ENCODE measurements around the gene PPARD.
A peak's percentile ranks its signal among the peaks of the same experiment; 100 is the strongest.

PPARD gene

DNA sequence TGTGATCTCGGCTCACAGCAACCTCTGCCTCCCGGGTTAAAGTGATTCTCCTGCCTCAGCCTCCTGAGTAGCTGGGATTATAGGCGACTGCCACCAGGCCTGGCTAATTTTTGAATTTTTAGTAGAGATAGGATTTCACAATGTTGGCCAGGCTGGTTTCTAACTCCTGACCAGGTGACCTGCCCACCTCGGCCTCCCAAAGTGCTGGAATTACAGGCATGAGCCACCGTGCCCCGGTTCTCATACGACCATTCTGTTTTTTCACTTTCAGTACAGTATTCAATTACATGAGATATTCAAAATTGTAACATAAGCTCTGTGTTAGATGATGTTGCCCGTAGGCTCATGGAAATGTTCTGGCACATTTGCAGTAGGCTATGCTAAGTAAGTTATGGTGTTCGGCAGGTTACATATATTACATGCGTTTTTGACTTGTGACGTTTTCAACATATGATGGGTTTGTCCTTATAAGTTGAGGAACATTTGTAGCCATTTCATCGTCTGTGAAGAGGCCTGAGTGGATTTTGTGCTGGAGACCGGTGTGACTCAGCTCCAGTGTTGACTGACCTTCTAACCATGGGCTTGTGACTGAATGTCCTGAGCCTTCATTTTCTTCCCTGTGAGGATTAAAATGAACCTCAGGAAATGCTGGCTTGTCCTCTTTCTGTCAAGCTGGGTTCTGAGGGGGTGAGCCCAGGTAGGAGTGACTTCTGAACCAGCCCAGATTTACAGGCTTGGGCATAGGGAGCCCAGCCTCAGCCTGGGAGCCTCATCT lies 12.2 kb downstream of the PPARD start:
- DNase-seq (ENCODE audit: low read depth in 2 of 3, low spot score in 1 of 3), result no peak

DNA sequence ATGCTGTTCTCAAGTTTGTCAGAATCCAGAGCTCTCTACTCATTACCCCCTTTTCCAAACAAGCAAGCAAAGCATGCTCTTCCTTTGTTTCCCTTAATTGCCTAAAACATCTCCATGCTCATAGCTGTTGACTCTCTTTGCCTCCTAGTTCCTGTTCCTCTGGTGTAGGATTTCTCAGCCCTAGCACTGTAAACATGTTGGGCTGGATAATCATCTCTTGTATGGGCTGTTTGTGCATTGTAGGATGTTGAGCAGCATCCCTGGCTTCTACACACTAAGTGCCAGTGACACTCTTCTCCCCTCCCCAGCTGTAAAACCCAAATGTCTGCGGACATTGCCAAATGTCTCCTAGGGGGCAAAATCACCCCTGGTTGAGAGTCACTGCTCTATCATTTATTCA lies 14.0 kb downstream of the PPARD start:
- DNase-seq (ENCODE audit: low read depth in 2 of 3, low spot score in 1 of 3), result no peak

DNA sequence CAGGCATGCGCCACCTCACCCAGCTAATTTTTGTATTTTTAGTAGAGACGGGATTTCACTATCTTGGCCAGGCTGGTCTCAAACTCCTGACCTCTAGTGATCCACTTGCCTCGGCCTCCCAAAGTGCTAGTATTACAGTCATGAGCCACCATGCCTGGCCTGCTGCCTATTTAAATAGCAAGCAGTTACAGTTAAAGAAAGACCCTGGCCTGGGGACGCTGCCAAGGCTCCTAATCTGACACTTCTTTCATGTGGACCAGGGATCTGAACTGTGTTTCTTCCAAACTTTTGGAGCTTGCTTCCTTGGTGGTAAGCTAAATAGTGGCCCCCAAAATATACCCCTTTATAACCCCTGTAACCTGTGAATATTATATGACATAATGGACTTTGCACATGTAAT lies 15.3 kb downstream of the PPARD start:
- DNase-seq (ENCODE audit: low read depth in 2 of 3, low spot score in 1 of 3), result no peak

DNA sequence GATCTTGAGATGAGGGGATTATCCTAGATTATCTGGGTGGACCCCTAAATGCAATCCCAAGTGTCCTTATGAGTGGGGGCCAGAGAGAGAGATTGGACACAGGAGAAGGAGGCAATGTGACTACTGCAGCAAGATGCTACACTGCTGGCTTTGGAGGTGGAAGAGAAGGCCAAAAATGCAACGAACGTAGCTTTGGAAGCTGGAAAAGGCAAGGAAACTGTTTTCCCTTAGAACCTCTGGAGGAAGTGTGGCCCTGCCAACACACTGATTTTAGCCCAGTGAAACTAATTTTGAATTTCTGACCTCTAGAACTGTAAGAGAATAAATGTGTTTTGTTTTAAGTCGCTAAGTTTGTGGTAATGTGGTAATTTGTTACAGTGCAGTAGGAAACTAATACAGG lies 15.7 kb downstream of the PPARD start:
- DNase-seq (ENCODE audit: low read depth in 2 of 3, low spot score in 1 of 3), result no peak

DNA sequence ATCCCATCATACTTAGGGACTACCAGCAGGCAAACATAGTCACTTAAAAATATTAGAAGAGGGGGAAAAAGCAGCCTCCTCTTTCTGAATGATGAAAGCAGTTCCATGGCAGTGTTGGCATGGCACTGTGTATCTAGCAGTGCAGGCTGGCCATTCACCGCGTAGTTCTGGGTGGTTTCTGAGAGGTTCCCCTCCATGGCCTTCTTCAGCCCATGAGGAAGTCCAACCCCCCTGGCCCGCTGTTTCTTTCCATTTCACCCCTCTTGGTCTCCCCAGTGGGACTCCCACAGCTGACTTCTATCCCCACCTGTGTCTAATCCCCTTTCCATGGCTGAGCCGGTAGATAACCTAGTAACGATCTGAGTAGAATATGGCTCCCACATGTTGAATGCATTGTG lies 17.0 kb downstream of the PPARD start:
- no peak for DNase-seq (ENCODE audit: low read depth in 2 of 3, low spot score in 1 of 3)

DNA sequence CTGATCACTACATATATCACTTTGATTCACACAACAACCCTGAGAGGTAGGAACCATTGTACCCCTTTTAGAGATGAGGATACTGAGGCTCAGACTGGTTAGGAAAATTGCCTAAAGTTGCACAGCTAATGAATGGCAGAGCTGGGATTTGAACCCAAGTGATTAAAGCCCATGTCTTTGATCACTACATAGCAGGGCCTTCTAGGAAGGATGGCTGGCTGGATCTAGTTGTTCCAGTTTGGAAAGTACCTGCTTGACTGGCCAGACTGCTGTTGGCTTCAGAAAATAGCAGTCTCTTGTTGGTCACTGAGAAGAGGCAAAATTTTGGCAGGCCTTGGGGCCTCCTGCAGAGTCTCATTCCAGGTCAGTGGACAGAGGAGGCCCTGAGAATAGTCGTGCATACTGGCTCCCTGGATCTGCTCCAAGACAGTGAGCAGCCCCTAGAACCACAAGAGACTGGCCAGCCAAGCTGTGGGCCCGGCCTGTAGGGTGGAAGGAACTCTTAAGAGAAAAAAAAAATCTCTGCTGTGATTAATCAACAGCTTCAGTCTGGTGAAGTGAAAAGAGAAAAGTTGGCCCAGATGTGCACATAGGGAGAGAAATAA lies 17.5 kb downstream of the PPARD start:
- no peak for DNase-seq (ENCODE audit: low read depth in 2 of 3, low spot score in 1 of 3)

DNA sequence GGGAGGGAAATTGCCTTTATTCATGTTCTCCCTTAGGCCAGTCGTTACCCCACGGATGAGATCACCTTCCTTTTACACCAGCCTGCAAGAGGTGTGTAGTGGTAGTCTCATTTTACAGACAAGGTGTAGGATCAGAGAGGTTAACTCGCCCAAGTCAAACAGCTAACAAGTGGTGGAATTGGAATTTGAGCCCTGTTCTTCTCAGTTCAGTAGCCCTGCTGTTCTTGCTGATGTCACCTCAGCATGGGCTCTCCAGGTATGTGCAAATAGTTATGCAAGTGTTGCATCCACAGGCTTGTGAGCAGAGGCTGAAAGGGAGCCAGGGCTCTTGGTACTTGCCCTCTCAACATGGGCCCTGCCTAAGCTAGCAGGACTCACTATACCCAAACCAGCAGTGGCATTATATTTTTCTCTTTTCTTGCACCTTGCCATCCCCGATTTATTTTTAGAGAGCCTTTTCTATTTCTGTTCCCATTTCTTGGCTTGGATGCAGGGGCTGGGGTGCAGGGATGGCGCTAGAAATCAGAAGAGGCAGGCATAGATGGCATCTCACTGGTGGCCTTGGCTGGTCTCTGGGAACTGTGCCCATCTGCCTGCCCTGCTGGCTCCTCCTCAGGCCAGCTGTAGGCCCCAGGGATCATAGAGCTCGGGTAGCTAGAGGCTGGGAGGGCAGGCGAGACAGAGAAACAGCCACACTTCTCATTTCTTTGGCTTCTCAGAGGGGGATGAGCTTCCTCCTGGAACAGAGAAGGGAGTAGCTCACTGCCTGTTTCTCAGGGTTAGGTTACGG lies 18.2 kb downstream of the PPARD start:
- DNase-seq (ENCODE audit: low read depth in 2 of 3, low spot score in 1 of 3), result no peak

DNA sequence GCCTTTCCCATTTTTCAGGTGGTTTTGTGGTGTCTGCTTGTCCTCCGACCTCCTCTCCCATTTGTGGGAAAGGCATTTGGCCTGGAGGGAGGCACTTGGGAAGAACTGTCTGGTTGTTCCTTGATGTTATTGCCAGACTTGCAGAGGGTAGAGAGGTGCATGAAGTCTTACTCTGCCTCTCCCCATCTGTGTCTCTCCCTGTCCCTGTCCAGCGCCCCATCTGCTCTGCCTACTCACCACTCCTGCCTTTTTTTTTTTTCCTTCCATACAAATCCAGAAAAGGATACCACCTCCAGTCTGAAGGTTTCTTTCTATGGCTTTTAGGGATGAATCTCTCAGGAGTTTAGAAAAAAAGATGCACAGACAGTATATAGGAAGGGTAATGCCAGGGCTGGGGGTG lies 19.8 kb downstream of the PPARD start:
- DNase-seq (ENCODE audit: low read depth in 2 of 3, low spot score in 1 of 3), result no peak

DNA sequence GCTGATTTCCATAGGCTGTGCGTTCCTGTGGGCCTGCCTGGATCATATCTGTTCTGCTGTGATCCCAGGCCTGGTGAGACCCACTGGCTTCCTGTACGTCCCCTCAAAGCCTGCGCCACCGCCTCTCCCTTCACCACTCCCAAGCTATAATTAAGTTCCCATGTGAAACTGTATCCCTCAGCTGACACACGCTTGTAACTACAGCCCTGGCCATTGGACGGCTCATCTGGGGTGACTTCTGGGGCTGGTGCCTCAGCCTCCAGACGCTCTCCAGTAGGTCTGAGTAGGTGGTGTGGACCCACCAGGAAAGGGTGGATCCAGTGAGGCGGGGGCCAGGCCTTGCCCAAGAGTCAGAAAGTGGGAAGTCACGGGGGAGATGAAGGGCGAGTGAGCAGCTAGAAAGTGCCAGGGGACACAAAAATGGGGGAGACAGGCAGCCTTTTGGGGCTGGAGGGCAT lies 21.0 kb downstream of the PPARD start:
- no peak for DNase-seq (ENCODE audit: low read depth in 2 of 3, low spot score in 1 of 3)

DNA sequence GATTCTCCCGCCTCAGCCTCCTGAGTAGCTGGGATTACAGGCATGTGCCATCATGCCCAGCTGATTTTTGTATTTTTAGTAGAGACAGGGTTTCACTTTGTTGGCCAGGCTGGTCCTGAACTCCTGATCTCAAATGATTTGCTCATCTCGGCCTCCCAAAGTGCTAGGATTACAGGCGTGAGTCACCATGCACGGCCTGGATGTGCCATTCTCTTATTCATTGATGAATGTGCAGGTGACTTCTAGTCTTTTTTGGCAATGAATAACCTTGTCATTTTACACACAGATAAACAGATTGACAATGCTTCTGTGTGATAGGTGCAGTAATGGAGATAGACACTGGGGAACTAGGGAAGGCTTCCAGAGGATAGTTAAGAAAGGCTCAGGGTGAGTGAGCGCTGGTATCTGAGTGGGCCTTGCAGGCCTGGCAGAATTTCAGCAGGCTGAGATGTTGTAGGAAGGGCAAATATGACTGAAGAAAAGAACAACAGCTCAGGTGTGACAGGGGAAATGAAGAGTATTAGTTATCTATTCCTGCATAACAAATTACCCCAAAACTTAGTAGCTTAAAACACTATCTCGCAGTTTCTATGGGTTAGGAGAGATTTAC lies 23.3 kb downstream of the PPARD start:
- no peak for DNase-seq (ENCODE audit: low read depth in 2 of 3, low spot score in 1 of 3)

DNA sequence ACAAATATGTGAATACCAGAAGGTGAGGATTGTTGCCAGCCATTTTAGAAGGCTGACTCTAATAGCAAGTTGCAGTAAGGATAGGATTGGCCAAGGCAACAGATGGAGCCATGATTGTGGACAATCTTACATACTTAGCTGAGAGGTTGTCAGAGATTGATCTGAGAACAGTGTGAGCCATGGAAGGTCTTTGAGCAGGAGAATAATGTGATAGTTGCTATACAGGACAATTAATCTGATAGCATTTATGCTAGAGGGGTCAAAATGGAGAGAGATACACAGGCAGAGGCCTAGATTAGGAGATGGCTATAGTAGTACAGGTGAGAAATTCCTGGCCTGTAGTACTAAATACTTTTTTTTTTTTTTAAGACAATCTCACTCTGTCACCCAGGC lies 23.8 kb downstream of the PPARD start:
- no peak for DNase-seq (ENCODE audit: low read depth in 2 of 3, low spot score in 1 of 3)

DNA sequence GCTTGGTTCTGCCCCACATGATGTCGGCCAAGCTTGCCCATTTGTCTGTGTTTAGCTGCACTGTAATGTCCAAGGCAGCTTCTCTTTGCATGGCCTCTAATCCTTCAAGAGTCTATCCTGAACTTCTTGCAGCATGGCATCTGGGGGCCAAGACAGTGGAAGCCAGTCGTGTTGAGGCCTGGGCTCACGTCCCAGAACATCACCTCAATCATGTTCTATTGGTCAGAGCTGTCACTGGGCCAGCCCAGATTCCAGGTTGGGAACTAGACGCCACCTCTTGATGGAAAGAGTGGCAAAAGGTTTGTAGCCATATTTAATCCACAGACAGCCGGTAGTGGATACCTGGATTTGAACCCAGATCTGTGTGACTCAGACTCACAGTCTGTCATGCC lies 25.3 kb downstream of the PPARD start:
- no peak for DNase-seq (ENCODE audit: low read depth in 2 of 3, low spot score in 1 of 3)

DNA sequence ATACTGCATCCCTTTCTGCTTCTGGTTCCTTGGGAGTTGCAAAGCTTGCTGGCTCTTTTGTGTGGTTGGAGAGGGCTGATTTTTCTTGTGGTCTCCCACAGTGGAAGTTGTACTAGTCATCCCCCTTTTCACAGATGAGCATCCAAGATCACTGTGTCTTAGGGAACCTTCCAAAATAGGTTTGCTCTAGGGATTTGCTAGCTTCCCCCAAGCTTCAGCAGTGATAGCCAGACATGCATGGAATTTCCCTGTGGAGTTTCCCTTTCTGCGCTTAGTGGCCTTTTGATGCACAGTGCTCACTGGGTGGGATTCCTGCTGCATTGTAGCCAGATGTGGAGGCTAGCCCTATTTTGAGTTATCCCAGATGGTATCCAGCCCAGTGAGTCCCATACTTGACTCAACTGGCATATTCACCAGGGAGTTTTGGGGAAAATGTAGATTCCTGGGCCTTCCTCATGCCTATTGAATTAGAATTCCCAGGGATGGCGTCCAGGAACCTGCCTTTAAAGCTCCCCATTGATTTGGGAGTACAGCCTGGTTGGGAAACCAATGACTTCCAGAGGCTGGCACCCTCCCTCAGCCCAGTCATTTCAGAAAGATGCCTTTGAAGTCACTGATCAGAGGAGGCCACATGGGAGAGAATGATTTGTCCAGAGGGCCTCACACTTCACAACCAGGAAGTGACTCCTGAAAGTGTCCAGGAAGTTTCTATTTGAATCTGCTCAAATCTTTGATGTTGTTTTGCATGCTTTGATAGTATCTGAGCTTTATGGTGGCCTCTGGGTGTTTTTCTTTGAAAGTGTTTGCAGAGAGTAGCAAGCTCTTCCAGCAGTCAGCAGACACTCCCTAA lies 25.9 kb downstream of the PPARD start:
- DNase-seq (ENCODE audit: low read depth in 2 of 3, low spot score in 1 of 3), result peak in 1 of 3 donors; percentile 35

DNA sequence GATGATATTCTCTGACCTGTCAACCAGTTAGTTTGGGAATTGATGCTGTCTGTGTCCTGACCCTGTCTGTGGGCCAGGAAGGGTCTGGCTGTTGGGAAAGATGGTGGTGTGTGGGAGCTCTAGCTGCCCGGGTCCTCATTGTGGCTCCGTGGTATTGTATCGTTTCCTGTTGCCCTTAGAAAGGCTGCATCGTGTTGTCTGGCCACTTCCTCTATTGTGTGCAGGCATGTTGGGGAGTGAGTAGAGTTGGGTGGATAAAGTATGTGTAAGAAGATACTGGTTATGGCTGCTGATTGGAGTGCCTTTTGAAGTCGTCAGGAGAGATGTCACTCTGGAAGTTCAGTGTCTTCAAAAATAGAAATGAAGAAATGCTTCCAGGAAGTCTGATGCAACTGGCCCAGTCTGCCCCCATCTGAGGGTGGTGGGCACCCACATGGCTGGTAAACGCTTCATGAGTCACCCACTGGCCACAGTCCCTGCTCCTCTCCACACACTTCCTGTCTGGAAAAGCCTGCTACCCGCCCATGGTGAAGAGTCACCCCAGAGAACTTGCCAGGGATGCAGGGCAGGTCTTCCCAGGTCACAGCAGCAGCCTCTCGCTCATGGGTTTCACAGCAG lies 27.9 kb downstream of the PPARD start:
- peak in 2 of 3 donors; percentile 26 to 42 for DNase-seq (ENCODE audit: low read depth in 2 of 3, low spot score in 1 of 3)

DNA sequence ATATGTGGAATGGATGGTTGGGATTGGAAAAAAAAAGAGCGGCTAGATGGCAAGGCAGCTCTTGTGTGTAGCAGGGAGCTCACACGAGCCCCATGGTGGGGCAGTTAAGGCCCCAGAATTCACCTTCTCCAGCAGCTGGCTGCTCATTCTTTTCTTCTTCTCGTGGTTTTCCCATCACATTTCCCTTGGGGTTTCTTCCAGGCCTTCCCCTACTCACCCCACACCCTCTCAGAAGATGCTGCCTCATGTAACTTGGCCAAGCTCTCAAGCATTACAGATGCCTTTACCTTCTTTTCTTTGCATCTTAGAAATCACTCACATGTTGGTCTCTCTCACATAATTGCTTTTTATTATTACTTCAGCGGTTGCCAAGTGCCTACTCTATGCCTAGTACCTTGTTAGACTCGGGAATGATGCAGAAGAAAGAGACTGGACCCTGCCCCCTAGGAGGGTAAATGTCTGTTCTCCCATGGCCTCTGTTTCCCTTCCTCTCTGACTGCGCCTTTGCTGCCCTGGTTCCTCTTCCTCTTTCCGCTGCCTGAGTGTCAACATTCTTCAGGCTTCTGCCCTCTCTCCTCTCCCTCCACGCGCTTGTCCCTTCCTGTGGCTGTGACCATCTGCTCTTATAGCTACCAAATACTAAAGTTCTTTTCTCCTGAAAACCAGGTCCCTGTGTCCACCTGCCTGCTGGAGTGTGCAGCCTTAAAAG lies 28.6 kb downstream of the PPARD start:
- no peak for DNase-seq (ENCODE audit: low read depth in 2 of 3, low spot score in 1 of 3)

DNA sequence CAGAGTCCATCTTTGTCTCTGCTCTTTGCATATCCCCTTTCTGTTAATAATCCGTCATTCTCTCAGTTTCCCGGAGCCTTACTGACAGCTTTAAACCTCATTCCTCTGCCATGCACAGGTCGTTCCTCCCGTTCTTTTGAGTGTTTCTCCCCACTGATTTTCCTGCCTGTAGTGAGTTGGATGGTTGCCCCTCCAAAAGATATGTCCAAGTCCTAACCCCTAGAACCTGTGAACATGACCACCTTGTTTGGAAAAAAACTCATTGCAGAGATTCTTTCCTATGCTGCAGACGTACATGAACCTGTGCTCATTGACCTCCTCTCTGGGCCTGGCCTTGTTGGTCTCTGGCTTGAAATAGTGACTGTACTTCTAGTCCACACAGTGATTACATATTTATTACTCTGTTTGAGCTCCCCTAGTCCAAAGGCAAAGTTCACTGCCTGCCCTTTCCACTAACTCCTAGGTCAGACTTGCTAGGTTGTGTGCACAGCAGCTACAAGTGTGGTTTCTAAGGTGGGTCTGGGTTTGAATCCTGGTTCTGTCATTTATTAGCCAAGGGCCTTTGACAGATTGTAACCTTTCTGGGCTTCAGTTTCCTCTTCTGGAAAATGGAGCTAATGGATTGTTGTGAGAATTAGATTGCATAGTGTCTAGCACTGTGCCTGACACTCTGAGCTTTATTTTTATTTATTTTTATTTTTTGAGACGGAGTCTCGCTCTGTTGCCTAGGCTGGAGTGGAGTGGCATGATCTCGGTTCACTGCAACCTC lies 29.3 kb downstream of the PPARD start:
- no peak for DNase-seq (ENCODE audit: low read depth in 2 of 3, low spot score in 1 of 3)

DNA sequence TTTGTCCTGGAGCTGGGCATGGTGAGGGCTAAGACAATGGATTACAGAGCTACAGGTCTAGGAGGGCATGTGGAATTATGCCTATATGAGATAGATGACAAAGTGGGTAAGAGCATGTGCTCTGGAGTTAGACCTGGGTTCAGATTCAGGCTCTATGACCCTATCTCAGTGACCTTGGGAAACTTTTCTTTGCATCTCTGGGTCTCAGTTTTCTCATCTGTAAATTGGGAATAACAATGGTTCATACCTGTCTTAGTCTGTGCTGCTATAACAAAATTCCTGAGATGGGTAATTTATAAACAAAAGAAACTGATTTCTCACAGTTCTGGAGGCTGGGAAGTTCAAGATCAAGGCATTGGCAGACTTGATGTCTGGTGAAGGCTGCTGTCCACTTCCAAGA lies 30.3 kb downstream of the PPARD start:
- DNase-seq (ENCODE audit: low read depth in 2 of 3, low spot score in 1 of 3), result no peak

DNA sequence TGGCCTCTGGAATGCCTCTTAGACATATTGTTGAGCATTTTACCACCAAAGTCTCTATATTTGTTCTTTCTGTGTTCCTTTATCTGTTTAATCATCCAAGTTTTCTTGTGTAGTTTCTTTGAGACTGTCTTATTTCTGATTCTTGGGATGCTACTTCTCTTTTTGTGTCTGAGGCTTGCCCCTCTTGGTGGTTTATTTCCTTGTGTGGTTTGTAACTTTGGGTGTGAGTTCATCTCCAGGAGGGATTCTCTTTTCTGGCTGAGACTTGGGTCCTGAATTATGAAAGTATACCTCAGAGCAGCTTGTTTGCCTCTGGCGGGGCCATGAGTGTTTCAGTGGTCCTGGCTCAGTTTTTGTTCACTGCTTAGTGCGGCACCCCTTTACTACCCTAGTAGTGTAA lies 33.9 kb downstream of the PPARD start:
- DNase-seq (ENCODE audit: low read depth in 2 of 3, low spot score in 1 of 3), result no peak

DNA sequence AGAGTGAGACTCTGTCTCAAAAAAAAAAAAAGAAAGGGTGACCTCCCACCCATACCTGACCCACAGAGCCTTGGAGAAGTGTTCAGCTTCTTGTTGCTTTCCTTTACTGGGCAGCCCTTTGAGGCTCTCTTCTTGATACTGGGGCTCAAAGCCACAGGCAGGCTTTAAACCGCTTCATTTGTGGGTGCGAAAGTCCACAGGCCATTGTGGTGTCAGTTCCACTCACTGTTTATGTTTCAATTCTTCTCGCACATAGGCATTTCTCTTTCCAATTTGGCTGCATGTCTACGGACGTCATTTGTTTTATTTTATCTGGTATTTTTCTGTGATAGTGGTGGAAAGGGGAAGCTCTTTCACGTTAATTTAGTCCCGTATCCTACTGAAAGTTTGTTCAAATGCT lies 34.6 kb downstream of the PPARD start:
- DNase-seq (ENCODE audit: low read depth in 2 of 3, low spot score in 1 of 3), result no peak
